HL-60/S4 treated with retinoic acid at 250 ng/mL for 4 days and 3 days (cell line): ENCODE data around the gene ESR2.

Experiments used
- in situ Hi-C: fragments of 300-500 bp; cut with MboI; formaldehyde crosslinking; loops from 2 replicates; pipeline ENCODE4 v1.7.0; 2022; ENCODE audit warnings: low sequenced_read_pairs

ESR2 gene

DNA sequence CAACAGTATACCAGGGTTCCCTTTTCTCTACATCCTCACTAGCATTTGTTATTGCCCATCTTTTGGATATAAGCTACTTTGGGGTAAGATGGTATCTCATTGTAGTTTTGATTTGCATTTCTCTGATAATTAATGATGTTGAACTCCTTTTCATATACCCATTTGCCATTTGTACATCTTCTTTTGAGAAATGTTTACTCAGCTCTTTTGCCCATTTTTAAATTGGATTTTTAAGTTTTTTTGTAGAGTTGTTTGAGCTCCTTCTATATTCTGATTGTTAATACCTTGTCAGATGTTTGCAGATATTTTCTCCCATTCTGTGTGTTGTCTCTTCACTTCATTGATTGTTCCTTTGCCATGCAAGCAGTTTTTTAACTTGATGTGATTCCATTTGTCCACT lies 22.2 kb downstream of the ESR2 start:
- in situ Hi-C loops: no loop called here

DNA sequence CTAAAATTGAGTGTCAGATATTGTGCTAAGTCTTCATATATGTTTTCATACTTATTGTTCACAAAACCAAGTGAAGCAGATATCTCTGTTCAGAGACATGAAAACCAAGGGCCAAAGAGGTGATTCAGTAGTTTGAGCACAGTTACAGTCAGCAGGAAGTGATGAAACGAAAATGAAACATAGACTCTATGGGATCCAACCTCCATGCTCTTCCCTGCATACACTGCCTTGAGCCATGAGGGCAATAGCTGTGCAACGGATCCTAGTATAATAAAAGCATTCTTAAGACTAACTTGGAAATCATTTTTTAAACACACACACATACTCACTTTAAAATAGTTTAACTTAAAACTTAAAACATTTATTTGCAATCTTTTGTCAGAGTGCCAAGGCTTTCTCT lies 27.9 kb downstream of the ESR2 start:
- in situ Hi-C loops: no loop called here

DNA sequence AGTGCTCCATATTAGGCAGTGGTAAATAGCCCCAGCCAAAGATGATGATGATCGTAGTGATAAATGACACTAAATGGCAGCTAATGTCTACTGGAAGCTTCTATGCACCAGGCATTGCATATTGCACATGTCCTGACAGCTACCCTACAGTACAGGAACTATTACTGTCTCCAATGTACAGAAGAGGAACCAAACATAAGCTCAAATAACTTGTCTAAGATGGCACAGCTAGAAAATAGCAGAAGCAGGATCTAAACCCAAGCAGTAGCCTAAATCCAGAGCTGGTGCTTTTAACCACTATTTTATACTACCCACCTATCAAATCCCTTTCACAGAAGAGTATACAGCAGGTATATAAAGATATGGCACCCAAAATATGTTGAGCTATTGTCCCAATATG lies 28.9 kb downstream of the ESR2 start:
- in situ Hi-C loops: no loop called here

DNA sequence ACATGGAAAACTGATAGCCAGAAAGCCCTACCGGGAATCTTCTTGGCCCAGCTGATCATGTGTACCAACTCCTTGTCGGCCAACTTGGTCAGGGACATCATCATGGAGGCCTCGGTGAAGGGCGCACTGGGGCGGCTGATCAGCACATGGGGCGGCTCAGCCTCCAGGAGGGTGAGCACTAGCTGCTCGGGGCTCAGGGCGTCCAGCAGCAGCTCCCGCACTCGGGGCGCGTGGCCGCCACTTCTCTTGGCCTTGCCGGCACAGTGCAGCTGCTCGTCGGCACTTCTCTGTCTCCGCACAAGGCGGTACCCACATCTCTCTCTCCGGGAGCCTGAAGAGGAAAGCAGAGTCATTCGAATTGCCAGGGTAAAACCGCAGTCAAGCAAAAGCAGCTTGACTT lies 33.8 kb downstream of the ESR2 start:
- in situ Hi-C loops: no loop called here

DNA sequence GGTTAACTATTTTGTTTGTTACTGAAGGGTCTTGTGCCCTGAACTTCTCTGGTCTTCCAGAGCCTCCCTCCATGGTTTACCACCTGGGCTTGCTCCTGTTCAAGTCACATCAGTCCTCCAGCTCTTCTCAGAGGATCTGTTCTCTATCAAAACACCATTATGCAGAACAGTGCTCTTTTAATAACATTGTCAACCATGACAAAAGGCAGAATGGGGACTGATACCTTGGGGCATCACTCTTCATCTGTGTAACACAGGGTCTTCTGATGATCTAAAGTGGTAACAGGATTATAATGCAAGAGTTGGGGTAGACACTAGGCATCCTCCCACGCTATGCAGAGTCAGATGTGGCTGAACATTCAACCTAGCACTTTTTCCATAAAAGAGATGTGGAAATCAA lies 38.4 kb downstream of the ESR2 start:
- in situ Hi-C loops: no loop called here

DNA sequence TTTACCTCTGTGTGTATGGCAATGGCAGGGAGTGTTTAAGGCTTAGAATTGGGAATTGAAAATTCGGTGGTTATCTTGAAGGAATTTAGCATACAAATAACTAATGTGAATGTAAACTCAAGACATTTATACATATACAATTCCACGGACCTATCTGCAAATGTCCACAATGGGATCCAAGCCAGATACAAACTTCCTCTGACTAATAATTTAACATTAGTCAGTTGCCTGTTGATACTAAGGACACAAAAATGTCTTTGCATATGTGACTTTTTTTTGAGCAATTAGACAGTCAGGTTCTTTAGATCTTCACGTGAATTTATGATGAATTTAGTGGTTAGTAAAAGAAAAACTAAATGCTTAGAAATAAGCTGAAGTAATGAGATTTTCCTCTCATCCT lies 40.5 kb downstream of the ESR2 start:
- in situ Hi-C loops: no loop called here

DNA sequence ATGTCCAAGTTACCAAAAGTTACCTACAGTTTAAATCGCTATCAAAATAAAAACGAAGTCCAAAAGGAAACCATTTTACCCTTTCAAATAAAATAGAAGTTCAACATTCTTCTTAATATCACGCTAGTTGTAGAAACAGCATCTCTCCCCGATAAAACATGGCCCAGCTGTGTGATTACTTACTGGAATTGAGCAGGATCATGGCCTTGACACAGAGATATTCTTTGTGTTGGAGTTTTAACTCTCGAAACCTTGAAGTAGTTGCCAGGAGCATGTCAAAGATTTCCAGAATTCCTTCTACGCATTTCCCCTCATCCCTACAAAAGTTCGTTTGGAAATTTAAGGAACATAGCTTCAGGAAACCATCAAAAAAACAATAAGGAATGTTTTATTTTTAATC lies 44.8 kb downstream of the ESR2 start:
- in situ Hi-C loops: no loop called here

DNA sequence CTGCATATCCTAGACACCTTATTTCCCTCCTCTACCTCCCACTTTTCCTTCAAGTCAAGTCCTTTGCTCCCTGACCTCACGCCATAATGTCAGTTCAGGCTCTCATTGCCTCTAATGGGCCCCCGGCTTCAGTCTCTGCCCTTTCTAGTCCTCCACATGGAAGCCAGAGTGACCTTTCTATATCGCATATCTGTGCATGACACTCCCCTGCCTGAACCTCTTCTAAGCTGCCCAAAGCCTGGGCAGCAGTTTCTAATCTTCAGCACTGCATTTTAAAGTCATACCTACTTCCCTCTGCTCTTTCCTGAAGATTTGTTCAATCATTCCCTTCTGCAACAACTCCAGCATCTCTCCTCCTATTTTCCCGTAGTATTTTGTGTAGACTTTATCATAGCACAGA lies 45.5 kb downstream of the ESR2 start:
- in situ Hi-C loops: no loop called here

DNA sequence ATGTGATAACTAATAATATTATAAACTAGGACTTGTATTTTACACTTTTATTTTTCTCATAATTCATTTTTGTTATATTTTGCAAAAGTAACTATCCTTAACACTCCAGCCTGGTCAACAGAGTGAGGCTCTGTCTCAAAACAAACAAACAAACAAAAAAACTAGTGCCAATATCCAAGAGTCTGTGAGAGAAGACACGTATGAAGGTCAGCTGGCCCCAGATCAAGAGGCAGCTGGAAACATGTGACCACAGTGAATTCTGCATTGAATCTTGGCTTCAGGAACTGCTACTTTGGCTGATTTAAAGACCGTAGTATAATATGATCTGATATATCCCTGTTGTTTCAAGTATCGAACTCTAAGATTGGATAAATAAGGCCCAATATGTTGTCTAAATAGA lies 47.0 kb downstream of the ESR2 start:
- in situ Hi-C loops: no loop called here

DNA sequence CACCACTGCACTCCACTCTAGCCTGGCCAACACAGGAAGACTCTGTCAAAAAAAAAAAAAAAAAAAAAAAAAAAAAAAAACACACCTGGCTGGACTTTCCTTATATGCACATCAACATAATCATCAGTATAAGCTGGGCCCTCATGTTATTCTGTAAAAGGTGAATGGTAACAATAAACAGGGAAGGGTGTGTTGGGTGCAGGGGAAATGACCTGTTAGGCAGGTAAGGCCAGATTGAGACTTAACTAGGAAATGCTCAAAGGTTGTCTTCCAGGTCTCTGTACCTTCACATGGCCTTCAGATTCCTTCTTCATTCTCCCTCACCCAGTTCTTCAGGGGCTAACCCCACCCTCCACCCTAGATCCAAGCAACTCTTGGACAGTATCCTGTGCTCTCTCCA lies 47.5 kb downstream of the ESR2 start:
- in situ Hi-C loops: no loop called here

DNA sequence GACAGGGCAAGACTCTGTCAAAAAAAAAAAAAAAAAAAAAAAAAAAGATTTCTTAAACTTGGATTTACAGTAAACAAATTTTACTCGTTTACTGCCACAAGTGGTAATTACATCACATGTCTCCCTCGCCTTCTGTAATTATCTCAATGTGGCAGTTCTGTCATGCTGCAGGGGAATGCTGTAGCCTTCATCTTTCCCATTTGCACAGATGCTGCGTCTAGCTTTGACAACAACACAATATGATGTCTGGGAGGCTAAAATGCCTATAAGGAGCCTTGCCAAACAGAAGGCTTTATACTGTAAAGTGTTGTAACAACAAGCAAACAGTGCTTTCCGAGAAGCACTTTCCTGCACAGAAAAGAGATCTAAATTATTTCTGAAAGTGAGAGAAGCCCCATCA lies 48.7 kb downstream of the ESR2 start:
- in situ Hi-C loops: no loop called here

DNA sequence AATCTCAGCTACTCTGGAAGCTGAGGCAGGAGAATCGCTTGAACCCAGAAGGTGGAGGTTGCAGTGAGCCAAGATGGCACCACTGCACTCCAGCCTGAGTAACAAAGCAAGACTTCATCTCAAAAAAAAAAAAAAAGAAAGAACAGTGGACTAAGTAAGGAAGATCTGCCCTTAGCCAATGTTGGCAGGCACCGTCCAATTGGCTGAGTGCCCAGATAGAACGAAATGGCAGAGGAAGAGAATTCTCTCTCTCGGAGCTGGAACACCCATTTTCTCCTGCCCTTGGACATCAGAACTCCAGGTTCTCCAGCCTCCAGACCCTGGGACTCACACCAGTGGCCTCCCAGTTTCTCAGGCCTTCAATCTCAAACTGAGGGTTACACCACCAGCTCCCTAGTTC lies 49.9 kb downstream of the ESR2 start:
- in situ Hi-C loops: no loop called here

DNA sequence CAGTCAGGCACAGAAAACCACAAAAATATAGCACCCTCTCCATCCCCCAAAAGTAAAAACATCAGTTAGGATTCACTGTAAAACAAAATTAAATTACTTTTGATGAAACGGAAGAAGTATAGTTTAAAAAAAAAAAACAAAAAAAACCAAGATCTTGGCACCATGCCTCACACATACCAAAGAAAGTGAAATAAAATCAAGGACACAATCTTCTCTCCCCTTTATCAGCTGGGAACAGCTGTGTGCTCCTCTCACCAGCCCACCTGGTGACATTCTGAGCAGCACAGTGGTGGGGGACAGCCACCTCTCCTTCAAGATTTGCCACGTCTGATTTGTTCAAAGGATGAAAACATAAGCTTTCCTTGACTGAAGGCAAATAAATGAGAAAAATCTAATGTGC lies 55.5 kb downstream of the ESR2 start:
- in situ Hi-C loops: no loop called here

DNA sequence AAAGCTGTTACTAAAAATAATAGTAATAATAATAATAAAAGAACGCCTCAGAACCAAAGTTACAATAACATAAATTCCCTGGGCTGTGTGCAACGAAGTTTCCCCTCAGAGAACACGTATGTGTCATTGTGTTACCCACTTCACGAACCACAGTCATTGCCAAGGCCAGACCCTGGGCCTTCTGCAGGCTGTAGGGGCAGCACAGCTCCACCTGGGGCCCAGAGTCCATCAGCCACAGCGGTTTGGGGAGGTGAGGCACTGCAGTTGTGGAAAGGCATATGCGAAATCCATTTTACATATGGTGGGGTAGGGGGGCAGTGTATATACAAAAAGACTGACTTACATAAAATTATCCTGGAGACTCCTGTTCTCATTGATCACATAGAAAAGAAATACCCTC lies 56.1 kb downstream of the ESR2 start:
- in situ Hi-C loops: no loop called here

DNA sequence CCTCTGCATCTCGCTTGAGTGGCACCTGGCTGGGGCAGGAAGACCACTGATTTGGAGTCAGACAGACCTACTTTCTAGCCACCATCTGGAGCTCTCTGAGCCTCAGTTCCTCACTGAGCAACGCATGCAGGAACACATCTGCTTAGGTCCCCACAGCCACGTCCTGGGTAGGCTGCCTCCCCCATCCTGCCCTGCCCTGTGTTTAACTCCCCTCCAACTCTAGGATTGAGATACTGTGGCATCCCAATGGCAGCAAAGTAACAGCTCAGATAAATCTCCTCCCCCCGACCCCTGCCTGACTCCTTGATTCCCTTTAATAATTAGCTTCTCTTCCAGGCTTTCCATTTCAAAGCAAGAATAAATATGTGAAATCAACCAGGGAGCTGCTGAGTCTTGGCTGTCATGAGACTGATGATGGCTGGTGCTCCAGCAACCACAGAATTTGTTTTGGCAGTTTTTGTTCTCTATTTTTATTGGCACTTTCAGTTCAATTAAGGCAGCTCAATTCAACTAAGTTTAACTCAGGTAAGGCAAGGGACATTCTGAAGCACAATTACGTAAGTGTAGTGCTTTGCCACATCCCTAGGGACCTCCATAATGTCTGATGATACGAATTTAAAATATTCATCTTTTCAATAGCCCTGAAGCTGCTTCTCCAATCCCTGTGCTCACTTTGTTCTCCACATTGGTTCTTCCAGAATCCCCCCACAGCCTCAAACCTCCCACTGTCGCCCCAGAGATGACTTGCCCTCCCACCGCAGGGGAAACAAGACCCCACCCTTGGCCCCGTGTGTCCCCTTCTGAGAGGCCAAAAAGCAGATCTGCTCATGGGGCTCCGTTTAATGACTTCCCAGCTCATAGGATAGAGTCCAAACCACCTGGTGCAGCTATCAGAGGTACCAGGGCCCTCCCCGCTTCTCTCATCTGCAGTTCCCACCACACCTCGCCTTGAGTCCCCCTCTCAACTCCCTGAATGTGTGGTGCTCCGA lies 58.2 kb downstream of the ESR2 start:
- in situ Hi-C loops: no loop called here

DNA sequence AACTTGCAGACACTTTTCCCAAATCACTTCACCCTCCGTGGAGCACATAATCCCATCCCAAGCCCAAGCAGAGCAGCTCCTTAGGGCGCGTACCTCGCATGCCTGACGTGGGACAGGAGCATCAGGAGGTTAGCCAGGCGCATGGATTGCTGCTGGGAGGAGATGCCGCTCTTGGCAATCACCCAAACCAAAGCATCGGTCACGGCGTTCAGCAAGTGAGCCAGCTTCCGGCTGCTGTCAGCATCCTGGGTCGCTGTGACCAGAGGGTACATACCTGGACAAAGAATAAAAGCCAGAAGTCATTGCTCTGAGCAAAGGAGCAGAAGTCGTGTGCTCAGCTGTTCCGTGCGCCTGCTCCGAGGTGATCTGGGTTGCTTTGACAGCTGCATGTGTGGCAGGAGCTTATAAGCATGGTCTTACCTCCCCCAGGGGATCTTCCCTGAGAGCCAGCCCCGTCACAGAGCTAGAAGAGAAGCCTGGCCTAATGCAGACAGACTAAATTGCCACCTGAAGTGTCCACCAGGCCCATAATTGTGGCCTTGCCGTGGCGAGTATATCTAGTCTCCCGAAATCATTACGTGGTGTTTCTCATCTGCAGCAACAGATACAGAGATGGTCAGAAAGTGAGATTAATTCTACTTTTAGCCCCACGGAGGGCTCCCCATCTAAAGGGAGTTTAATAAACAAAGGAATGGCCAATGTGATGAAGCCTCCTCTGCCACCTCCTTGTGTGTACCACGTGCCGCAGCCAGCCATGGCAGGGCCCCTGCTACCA lies 59.1 kb downstream of the ESR2 start:
- in situ Hi-C loops: no loop called here

DNA sequence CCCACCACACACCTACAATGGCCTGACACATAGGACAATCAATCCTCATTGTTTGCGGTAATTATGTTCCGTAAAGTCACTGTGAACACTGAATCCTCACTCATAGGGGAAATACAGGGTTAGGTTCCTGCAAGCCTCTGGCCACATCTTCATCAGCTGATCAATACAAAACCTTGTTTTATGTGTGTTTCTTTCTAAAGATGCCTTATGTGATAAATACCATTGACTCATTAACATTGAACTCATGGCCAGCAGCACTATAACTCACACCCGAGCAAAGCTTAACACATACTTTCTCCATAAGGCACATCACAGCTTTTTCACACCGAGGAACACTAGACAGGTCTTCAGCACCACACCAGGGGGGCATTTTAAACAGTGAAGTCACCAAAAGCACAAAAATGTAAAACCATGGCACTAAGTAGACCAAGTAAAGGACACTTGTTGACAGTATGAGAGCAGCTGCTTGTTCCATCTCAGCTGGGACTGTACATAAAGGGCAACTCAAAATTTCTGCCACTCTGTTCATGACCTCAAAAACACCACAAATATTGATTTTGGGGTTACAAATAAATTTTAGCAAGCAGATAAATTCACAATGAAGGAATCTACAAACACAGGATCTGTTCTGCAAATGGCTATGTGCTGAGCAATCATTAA lies 60.5 kb downstream of the ESR2 start:
- in situ Hi-C loops: no loop called here

DNA sequence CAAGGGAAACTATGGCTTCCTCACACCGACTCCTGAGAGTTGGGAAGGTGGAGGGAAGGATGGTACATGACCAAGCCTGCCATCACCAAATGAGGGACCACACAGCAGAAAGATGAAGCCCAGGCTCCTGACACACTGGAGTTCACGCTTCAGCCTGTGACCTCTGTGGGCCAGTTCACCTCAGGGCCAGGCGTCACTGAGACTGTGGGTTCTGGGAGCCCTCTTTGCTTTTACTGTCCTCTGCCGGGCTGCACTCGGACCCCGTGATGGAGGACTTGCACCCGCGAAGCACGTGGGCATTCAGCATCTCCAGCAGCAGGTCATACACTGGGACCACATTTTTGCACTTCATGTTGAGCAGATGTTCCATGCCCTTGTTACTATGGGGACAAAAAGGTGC lies 61.2 kb downstream of the ESR2 start:
- in situ Hi-C loops: no loop called here

DNA sequence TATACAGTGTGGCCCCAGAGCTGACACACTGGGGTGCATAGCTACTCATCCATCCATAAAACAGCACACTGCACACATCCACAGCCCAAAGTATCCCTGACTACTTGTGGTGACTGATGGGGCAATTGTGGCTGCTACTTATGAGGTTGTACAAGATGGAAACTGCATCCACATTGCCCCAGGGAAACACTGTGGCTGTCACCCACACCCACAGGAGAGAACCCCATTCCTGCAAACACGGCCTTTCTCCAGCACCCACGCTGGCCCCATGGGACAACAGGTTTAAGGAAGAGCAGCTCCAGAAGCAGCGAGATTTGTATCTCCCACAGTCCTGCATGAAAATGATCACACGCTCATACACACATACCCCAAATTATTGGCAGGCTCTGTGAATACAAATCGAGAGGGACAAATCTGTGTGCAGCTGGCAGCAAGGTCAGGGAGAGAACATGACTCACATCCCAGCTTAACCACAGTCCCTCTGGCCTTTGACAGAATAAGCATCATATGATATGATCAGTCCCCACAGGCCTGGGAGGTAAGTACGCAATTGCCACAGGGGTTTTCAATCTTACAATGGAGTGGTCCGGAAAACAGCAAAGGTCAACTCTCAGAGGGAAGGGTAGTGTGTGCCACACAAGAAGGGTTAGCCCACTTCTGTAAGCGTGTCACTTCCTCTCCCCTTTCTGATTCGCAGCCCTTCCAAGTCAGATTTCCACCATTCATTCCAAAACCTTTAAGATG lies 61.9 kb downstream of the ESR2 start:
- in situ Hi-C loops: no loop called here

DNA sequence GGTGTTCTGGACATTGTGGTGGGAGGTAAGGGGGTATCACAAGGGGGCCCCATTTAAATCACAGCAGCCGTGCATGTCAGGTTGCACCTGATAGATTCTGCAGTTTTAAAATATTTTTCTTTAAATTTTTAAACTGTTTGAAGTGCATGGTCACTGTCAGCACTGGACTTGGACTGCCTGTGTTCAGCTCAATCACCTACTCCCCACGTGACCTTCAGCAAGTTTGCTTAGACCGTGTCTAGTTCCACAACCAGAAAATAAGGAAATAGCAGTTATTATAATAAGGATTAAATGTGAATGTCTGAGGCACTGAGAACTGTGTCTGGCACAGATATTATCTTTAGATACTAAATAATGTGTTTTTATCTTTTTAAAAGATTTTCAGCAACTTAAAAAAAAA lies 64.7 kb downstream of the ESR2 start:
- in situ Hi-C loops: no loop called here

DNA sequence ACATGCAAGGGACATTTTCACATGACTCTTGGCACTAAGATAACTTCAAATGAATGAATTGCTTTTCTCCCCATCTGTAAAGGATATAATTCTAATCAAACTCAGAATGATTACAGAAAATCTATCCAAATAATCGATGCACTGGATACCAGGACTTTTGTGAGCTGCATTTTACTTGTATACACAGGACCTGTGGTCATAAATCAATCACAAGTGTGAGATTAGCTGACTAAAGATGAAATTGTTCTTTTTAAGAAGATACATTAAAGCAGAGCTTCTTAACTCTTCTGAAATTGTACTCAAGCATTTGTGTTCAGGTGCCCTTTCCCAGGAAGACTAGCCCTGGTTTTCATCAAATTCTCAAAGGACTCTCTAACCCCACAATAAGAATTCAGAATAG lies 66.3 kb downstream of the ESR2 start:
- in situ Hi-C loops: no loop called here
